B cell (primary cell): ENCODE data around the gene FOXO3.

Source experiments
- EZH2 ChIP-seq: IDR thresholded peaks from 2 replicates; pipeline ENCODE4 v1.6.1; 2012; ENCODE audit warnings: borderline replicate concordance, low read depth, mild to moderate bottlenecking, moderate library complexity, low read length; ENCODE audit not compliant: insufficient read depth, poor library complexity, severe bottlenecking
- TF ChIP-seq, protein P1 (sequence below): fragments of 200-600 bp; IDR thresholded peaks from one replicate; pipeline ENCODE4 v1.8.0; 2022; ENCODE audit warnings: antibody characterized with exemption, mild to moderate bottlenecking

DNA sequence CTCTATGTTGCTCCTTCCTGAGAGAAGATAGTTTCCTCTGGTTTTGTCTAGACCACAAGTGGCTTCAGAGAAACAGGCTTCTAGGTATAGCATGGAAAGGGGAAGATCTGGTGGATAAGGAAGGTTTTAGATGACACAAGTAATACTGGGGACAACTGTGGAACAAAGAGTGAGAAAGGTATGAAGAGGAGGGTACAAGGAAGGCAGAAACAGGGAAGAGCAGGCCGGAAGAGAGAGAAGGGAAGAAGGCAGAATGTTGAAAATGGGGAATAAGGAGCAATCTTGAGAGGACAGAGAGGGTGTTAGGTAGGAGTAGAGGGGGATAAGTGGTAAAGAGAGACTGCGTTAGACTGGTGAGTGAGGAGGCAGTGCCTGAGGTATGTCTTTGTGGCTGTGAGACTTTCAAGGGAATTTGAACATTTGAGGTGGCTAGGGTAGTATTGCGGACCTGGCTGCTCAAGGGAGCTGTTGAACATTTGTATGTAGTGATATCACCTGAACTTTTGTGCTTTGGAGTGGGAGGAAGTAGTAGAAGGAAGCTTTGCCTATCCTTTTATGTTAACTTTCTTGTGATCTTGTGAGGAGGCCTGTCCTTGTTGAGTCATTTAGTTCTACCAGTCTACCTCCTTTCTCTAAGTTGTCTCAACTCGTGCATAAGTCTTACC is 69.5 kb downstream of the FOXO3 start:
- TF ChIP-seq, protein P1, sequence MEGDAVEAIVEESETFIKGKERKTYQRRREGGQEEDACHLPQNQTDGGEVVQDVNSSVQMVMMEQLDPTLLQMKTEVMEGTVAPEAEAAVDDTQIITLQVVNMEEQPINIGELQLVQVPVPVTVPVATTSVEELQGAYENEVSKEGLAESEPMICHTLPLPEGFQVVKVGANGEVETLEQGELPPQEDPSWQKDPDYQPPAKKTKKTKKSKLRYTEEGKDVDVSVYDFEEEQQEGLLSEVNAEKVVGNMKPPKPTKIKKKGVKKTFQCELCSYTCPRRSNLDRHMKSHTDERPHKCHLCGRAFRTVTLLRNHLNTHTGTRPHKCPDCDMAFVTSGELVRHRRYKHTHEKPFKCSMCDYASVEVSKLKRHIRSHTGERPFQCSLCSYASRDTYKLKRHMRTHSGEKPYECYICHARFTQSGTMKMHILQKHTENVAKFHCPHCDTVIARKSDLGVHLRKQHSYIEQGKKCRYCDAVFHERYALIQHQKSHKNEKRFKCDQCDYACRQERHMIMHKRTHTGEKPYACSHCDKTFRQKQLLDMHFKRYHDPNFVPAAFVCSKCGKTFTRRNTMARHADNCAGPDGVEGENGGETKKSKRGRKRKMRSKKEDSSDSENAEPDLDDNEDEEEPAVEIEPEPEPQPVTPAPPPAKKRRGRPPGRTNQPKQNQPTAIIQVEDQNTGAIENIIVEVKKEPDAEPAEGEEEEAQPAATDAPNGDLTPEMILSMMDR = no peak
- no peak for TF ChIP-seq EZH2
